Astrocyte (in vitro differentiated cells and primary cell): ENCODE data around the gene TWF1. TPM values are rescaled to one million over a fixed set of nuclear protein-coding genes. Genes with fewer than 3 reads are reported as not detected.

Source experiments
- DNase-seq: peaks from one replicate; pipeline ENCODE4 v3.0.0-alpha.2; 2010; ENCODE audit warnings: low read depth
- FAIRE-seq: peaks from 2 replicates; lab custom pipeline; 2011; peaks lifted over from hg19 to GRCh38; lab: Jason Lieb, UNC
- H2AFZ ChIP-seq: 2 replicates; pipeline ENCODE4 v1.6.0; 2012; ENCODE audit warnings: low read depth, low read length, inconsistent platforms
- H3K27ac ChIP-seq: 2 replicates; pipeline ENCODE4 v1.5.1; 2011; ENCODE audit warnings: low read depth, low read length, inconsistent platforms
- H3K27me3 ChIP-seq: 2 replicates; pipeline ENCODE4 v1.6.0; 2011; ENCODE audit warnings: low read length, inconsistent platforms; ENCODE audit not compliant: insufficient read depth
- H3K36me3 ChIP-seq: 2 replicates; pipeline ENCODE4 v1.5.1; 2011; ENCODE audit warnings: low read length, inconsistent platforms; ENCODE audit not compliant: insufficient read depth
- H3K4me1 ChIP-seq: 2 replicates; pipeline ENCODE4 v1.5.1; 2011; ENCODE audit warnings: low read length, inconsistent platforms; ENCODE audit not compliant: insufficient read depth
- H3K4me2 ChIP-seq: 2 replicates; pipeline ENCODE4 v1.6.0; 2012; ENCODE audit warnings: low read length, inconsistent platforms
- H3K4me3 ChIP-seq: 2 replicates; pipeline ENCODE4 v1.5.1; 2011; ENCODE audit warnings: low read depth, mild to moderate bottlenecking, low read length, inconsistent platforms; ENCODE audit not compliant: insufficient read depth
- H3K79me2 ChIP-seq: 2 replicates; pipeline ENCODE4 v1.6.0; 2012; ENCODE audit warnings: mild to moderate bottlenecking, low read length, inconsistent platforms; ENCODE audit not compliant: insufficient read depth
- H3K9ac ChIP-seq: 2 replicates; pipeline ENCODE4 v1.6.0; 2012; ENCODE audit warnings: mild to moderate bottlenecking, low read length, inconsistent platforms
- H3K9me3 ChIP-seq: 2 replicates; pipeline ENCODE4 v1.5.1; 2012; ENCODE audit warnings: low read depth, mild to moderate bottlenecking, low read length, inconsistent platforms; ENCODE audit not compliant: insufficient read depth
- H4K20me1 ChIP-seq: 2 replicates; pipeline ENCODE4 v1.6.0; 2012; ENCODE audit warnings: low read length, inconsistent platforms; ENCODE audit not compliant: insufficient read depth
- H3K27ac Mint-ChIP-seq: one replicate; pipeline ENCODE4 v1.8.0; 2021; ENCODE audit warnings: mild to moderate bottlenecking, mixed read lengths; ENCODE audit not compliant: unreplicated experiment
- H3K27me3 Mint-ChIP-seq: one replicate; pipeline ENCODE4 v1.8.0; 2021; ENCODE audit warnings: low read depth, mixed read lengths; ENCODE audit not compliant: unreplicated experiment
- H3K36me3 Mint-ChIP-seq: one replicate; pipeline ENCODE4 v1.8.0; 2021; ENCODE audit warnings: low read depth, mixed read lengths; ENCODE audit not compliant: unreplicated experiment
- H3K4me1 Mint-ChIP-seq: one replicate; pipeline ENCODE4 v1.8.0; 2021; ENCODE audit warnings: low read depth, mixed read lengths; ENCODE audit not compliant: unreplicated experiment
- H3K4me3 Mint-ChIP-seq: one replicate; pipeline ENCODE4 v1.8.0; 2021; ENCODE audit warnings: mild to moderate bottlenecking, moderate library complexity, mixed read lengths; ENCODE audit not compliant: unreplicated experiment
- H3K9me3 Mint-ChIP-seq: one replicate; pipeline ENCODE4 v1.8.0; 2021; ENCODE audit warnings: mild to moderate bottlenecking, mixed read lengths; ENCODE audit not compliant: unreplicated experiment
- EZH2 ChIP-seq: IDR thresholded peaks from 2 replicates; pipeline ENCODE4 v1.6.1; 2012; ENCODE audit warnings: mild to moderate bottlenecking, low read length, inconsistent platforms; ENCODE audit not compliant: insufficient read depth
- total RNA-seq: library from RNA; stranded (reverse); gene quantifications from 2 replicates; pipeline ENCODE4 v1.2.1, GENCODE V29; 2021
- TF ChIP-seq, protein P1 (sequence below): IDR thresholded peaks from 2 replicates; pipeline ENCODE4 v1.5.1; 2011; ENCODE audit warnings: low read depth, mild to moderate bottlenecking, inconsistent platforms, low read length, moderate library complexity; ENCODE audit not compliant: insufficient read depth

Gene TWF1
- total RNA-seq, 1 donor from 2014 or later = 105 TPM

GRCh38 chr12:43766291-43766690, 39.8 kb downstream of the TWF1 start:
- TF ChIP-seq, protein P1, sequence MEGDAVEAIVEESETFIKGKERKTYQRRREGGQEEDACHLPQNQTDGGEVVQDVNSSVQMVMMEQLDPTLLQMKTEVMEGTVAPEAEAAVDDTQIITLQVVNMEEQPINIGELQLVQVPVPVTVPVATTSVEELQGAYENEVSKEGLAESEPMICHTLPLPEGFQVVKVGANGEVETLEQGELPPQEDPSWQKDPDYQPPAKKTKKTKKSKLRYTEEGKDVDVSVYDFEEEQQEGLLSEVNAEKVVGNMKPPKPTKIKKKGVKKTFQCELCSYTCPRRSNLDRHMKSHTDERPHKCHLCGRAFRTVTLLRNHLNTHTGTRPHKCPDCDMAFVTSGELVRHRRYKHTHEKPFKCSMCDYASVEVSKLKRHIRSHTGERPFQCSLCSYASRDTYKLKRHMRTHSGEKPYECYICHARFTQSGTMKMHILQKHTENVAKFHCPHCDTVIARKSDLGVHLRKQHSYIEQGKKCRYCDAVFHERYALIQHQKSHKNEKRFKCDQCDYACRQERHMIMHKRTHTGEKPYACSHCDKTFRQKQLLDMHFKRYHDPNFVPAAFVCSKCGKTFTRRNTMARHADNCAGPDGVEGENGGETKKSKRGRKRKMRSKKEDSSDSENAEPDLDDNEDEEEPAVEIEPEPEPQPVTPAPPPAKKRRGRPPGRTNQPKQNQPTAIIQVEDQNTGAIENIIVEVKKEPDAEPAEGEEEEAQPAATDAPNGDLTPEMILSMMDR = no peak
- TF ChIP-seq EZH2 = no peak
- no peak overlapping the region for H3K9ac ChIP-seq
- no peak overlapping the region for H3K4me3 ChIP-seq
- H3K79me2 ChIP-seq = no peaks in the 10 kb centered on the region
- no peak overlapping the region for H3K27ac Mint-ChIP-seq
- H3K27me3 Mint-ChIP-seq = no peaks in the 10 kb centered on the region
- H3K9me3 Mint-ChIP-seq = no peaks in the 10 kb centered on the region
- H3K27me3 ChIP-seq = no peaks in the 10 kb centered on the region
- peaks cover 3% of the 10 kb centered on the region for H3K4me1 Mint-ChIP-seq
- no peak overlapping the region for H3K4me3 Mint-ChIP-seq
- no peak overlapping the region for H2AFZ ChIP-seq
- H3K4me2 ChIP-seq = peak overlapping the region; percentile 33
- FAIRE-seq = no peak
- H3K27ac ChIP-seq = no peak overlapping the region
- H4K20me1 ChIP-seq = no peaks in the 10 kb centered on the region
- no peaks in the 10 kb centered on the region for H3K4me1 ChIP-seq
- H3K9me3 ChIP-seq = no peaks in the 10 kb centered on the region
- DNase-seq = no peak
- no peaks in the 10 kb centered on the region for H3K36me3 Mint-ChIP-seq
- peaks cover 4% of the 10 kb centered on the region for H3K36me3 ChIP-seq

DNA sequence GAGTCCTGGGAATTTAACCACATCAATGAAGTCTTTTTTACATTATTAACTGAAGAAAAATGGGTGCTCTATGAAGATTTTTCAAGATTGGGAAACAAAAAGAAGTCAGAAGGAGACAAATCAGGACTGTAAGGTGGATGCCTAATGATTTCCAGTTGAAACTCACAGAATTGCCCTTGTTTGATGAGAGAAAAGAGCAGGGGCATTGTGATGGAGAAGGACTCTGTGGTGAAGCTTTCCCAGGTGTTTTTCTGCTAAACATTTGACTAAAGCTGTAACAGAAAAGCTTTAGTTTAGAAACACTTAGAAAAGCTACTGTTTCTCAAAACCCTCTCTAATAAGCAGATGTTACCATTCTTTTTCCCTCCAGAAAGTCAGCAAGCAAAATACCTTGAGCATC, 41.6 kb downstream of the TWF1 start:
- peaks cover 7% of the 10 kb centered on the region for H3K4me1 ChIP-seq
- H3K4me1 Mint-ChIP-seq = peaks cover 10% of the 10 kb centered on the region
- H3K27me3 Mint-ChIP-seq = no peaks in the 10 kb centered on the region
- H3K4me3 Mint-ChIP-seq = no peak overlapping the region
- no peak overlapping the region for H3K4me3 ChIP-seq
- H3K27ac Mint-ChIP-seq = no peak overlapping the region
- H3K4me2 ChIP-seq = no peak overlapping the region
- no peaks in the 10 kb centered on the region for H4K20me1 ChIP-seq
- no peak overlapping the region for H3K27ac ChIP-seq
- TF ChIP-seq EZH2 = no peak
- TF ChIP-seq, protein P1 = no peak
- no peak overlapping the region for H3K9ac ChIP-seq
- no peak for FAIRE-seq
- no peak for DNase-seq
- no peaks in the 10 kb centered on the region for H3K36me3 ChIP-seq
- no peaks in the 10 kb centered on the region for H3K27me3 ChIP-seq
- H3K9me3 Mint-ChIP-seq = peaks cover 2% of the 10 kb centered on the region
- H3K9me3 ChIP-seq = no peaks in the 10 kb centered on the region
- peaks cover 9% of the 10 kb centered on the region for H3K79me2 ChIP-seq
- H3K36me3 Mint-ChIP-seq = peaks cover 2% of the 10 kb centered on the region
- H2AFZ ChIP-seq = no peak overlapping the region

DNA sequence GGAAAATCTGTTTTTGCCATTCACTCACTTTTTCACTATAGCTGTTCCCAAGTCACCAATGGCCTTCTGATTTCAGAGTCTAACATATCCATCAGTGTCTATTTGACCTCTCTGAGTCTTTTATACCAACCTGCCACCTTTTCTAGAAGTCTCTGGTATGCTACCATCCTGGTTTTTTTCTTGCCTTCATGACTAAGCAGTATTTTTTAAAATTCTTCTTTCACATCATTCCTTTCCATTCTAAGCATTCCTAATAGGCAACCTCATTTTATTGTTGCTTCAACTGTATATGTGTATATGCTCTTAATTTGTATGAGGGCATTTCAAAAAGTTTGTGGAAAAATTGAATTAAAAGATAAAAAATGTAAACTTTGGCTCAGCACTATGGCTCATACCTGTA, 42.3 kb downstream of the TWF1 start:
- Histone ChIP-seq H3K9me3 (no peaks in the 10 kb centered on the region), H3K9ac (no peak overlapping the region), H3K4me3 (no peak overlapping the region), H3K79me2 (peaks cover 9% of the 10 kb centered on the region), H3K27me3 (no peaks in the 10 kb centered on the region), H3K36me3 (no peaks in the 10 kb centered on the region), H3K4me2 (no peak overlapping the region), H2AFZ (no peak overlapping the region), H3K27ac (no peak overlapping the region), H3K4me1 (peaks cover 7% of the 10 kb centered on the region), H4K20me1 (no peaks in the 10 kb centered on the region)
- Mint-ChIP-seq H3K36me3 (peaks cover 2% of the 10 kb centered on the region), H3K4me1 (peaks cover 10% of the 10 kb centered on the region), H3K9me3 (peaks cover 2% of the 10 kb centered on the region), H3K4me3 (no peak overlapping the region), H3K27ac (peak overlapping the region; percentile 13), H3K27me3 (no peaks in the 10 kb centered on the region)
- DNase-seq = no peak
- no peak for TF ChIP-seq EZH2
- TF ChIP-seq, protein P1 = no peak
- FAIRE-seq = no peak
